Ramos (cell line): Measurements from ENCODE around the gene GRID1.

Source experiments
- in situ Hi-C: fragments of 300-500 bp; cut with MboI; formaldehyde crosslinking; loops from one replicate; pipeline ENCODE4 v1.14.3; 2022; ENCODE audit warnings: low sequenced_read_pairs; ENCODE audit not compliant: unreplicated experiment

Gene GRID1

DNA sequence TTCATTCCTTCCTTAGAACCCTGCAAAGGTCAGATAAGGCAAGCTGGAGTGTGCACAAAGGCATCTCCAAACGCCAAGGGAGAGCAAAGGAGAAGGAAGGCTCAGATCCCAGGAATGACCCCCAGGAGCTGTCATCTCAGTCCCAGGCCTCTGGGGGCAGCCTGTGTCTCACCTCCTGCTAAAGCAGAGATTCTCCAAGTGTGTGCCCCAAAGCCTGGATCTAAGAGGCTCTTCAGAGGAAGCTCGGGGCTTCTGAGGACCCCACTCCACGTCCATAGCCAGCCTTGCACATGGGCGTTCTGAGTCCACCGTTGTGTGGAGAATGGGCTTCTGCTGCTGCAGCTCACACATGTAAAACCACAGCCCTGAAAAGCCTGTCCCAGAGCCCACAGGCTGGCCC is 5.1 kb upstream of the GRID1 start:
- in situ Hi-C loops: no loop called here

DNA sequence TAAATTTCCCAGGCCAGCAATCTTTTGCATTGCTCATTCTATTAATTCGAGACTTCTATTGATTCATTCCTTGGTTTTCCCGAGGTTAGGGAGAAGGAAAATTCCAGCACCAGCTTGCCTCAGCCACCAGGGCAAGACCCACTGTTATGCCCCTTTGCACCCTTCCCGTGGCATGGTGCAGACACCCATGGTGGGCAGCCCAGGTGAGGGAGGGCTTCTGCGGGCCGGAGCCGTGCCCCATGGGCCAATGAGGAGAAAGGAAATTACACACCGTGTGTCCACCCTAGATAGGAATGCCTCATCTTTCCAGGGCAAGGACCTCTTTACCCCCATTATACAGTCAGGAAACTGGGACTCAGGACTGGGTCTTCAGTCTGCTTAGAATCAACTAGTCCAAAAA is 4.5 kb upstream of the GRID1 start:
- in situ Hi-C loops: no loop called here

DNA sequence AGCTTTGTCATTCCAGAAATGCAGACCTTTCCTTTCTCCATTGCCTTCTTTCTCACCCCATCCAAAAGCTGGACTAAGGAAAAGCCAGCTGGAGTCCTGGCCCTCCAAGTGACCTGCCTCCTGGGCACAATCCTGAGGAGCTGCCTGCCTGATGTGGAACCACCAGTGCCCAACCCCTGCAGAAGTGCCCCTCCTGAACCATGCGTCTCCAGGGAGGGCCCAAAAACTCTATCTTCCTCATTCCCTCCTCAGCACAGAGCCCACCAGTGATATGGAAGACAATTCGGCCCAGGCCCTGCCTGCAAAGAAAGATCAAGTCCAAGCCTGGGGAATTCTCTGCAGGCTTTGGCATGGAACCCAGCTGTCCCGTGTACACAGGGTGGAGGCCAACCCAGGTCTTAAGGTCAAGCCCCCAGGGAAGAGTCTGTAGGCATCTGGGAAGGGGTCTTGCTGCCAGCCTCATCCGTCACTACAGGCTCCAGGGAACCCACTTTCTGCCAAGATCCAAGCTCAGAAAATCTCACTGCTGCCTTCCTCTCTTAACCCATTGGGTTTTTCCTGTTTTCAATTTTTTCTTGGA is 3.5 kb upstream of the GRID1 start:
- in situ Hi-C loops: no loop called here

DNA sequence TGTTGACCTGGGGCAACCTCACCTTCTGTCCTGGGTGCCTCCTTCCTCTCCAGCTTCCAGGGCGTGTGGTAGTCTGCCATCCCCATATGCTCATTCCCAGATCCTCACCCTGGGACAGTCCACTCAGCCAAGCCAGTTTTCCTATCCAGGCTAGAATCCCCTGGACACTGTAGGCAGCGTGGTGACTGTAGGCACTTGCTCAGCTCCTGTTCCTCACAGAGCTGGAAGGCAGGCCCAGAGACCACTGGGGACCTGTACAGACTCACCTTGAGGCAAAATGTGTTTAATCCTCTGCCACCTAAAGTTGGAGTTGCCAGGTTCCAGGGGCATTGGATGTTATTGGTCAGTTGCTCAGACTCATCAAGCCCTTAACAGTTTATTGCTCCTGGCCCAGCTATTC is 2.4 kb upstream of the GRID1 start:
- in situ Hi-C loops: no loop called here

DNA sequence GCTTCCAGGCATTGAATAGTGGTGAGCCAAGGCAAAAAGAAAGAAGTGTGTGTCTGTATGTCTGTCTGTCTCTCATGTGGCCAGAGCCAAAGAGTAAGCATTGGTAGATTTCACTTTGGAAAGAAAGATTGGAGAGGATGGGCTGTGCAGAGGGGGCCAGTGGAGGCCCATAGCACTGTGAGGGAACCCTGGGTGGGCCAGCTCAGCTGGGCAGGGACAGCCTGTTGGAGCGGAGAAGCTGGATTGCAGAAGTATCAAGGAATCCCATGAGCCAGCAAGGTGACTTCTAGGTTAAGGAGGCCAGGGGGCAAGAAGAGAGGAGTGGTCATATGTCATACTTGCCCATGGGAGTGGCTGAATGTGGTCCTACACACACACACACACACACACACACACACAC is 1.5 kb upstream of the GRID1 start:
- in situ Hi-C loops: no loop called here

DNA sequence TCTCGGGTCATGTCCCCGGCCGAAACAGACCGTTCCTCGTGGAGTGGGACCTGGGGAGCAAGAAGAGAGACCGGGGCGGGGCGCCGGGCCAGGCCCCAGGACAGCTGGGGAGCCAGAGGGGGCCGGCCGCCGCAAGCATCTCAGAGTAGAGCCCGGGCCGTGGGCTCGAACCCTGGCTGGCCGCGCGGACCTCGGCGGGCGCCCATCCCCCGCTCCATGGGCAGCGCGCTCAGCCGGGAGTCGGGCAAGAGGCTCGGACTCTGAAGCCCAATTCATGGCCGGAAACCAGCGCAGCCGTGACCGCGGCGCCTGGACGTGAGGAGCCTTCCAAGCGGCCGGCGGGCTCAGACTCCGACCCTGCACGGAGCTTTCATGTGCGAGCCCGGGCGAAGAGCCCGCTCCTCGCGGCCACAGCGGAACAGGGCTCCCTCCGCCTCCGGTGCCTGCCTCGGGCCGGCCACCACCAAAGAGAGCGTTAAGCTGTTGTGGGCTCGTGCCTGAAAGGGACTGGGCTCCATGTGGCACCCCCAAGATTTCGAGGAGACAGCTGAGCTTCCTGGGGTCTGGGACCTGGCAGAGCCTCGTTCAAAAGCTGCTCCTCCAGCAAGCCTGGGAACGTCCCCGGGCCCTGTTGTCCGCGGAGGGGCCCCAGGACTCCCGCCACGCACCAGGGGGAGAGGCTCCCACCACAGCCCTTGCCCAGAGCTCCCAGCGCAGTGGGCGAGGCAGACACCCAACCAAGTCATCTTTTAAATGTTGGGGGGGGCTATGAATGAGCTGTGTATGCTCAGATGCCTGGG is 757 bp upstream of the GRID1 start:
- in situ Hi-C loops: no loop called here

DNA sequence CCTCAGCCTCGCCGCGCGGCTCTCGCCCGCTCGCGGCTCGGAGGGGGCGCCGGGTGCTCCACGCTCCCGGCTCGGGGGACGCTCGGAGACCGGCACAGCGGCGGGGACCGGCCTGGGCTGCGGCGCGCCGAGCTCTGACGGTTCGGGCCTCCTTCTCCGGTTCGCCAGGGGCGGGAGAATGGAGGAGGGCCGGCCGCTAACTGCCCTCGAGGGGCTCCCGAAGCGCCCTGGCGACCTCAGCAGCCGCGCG is 232 bp upstream of the GRID1 start:
- in situ Hi-C loops: no loop called here

DNA sequence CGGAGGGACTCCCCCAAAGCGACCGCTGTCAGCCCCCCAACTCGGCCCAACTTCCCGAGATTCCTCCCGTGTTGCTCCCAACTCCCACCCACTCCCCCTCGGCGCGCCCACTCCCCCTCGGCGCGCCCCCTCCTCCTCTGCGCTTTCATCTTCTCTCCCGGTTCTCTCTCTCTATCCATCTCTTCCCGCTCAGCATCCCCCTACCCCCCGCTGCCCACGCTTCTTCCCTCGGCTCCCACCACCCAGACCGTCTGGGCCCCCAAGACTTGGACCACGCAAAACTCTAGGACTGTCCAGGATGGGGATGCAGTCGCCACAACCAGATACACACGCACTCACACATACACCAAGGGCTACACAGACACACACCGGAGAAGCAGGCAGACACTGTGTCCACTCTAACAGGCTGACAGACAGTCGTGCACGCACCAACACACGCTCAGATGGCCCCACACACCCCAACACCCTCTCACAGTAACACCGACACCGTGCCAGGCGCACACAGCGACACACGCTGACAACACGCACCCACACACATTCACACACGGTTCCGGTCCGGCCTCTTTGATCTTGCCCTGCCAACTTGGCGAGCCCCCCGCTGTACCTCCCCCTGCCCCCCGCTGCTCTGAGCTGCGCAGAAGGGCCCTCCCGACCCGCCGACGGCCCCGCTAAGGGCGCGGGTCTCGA is 1.1 kb downstream of the GRID1 start:
- in situ Hi-C loops: no loop called here

DNA sequence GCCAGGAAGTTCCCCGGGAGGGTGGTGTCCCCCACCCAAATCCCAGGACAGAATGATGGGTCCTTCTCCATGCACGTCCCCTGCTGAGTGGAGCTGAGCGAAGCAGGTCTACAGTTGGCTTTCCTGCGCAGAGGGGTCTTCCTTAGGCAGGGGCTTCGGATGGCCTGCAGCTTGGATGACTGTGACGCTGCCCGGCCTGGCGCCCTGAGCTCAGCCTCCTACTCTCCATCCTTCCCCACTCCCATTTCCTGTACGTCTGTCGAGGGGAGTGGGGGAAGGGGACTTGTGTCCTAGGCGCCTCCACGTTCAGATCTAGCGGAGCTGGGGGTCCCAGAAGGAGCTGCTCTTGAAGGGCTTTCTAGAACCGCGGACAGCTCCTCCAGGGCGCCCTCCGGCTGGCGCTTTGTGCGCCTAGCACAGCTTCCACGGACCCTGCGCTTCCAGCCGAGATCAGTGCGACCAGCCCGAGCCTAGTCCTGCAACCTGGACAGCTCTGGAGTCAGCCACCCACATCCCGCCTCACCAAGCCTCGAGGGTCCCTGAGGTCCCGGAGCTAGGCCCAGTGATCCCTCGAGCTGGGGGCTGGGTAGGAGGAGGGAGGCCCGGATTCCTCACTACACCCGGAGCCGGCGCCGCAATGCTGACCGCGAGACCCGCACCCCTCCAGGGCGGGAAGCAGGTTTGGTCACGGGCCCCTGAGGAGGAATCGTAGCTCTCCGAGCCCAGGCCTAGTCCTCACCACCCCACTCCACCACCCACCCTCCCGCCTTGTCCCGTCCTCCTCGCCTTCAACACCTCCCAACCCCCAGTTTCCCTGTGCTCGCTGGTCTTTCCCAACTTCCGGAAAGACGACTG is 1.9 kb downstream of the GRID1 start:
- in situ Hi-C loops: no loop called here

DNA sequence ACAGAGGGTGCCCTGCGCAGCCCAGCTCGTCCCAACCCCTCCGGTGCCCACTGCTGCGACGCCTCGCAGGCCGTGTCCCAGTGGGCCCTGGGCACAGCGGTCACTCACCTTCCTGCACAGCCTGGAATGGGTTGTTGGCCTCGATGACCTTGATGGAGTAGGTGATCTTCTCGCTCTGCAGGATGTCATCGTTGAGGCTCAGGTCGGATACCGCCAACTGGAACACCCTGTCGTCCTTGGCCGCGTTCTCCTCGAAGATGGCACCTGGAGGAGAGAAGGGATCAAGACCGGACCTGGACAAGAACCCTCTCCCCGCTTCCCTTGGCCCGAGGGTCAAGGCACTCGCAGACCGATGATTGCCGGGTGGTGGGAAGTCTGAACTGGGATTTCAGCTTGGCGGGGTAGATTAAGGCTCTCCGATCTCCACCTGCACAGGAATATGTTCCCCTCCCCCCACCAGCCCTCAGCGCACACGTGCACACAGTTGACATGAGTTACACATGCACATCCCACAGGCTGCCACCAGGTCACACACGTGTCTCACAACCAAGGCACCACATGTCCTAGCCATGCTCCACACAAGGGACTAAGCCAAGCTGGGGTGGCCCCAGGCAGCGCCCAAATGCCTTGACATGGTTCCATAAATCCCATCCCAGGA is 2.6 kb downstream of the GRID1 start:
- in situ Hi-C loops: no loop called here

DNA sequence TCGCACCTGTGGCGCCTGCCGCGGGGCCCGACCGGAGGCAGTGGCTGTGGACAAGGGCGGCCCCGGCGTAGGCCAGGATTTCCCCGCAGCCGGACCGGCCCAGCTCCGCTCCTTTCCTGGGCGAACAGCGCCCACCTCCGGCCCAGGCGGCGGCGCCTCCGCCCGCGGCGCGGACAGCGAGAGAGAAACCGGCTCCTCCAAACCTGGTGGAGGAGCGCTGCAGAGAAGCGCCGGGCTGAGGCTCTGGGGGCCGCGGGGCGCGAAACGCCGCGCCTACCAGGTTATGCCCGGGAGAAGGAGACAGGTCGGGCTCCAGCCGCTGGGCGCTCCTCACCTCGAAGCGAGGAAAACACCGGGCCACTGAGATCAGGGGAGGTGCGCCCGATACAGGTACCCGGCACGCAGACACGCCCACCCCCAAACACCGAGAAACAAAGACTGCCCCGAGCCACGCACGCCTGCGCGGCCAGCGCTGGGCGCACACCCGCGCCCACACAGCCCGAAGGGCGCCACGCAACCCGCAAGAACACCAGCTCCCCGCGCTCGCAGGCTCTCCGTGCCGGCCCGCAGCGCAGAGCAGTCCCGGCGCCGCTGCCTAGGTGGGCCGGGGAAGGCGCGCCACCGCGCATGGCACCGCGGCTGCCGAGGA is 3.3 kb downstream of the GRID1 start:
- in situ Hi-C loops: no loop called here

DNA sequence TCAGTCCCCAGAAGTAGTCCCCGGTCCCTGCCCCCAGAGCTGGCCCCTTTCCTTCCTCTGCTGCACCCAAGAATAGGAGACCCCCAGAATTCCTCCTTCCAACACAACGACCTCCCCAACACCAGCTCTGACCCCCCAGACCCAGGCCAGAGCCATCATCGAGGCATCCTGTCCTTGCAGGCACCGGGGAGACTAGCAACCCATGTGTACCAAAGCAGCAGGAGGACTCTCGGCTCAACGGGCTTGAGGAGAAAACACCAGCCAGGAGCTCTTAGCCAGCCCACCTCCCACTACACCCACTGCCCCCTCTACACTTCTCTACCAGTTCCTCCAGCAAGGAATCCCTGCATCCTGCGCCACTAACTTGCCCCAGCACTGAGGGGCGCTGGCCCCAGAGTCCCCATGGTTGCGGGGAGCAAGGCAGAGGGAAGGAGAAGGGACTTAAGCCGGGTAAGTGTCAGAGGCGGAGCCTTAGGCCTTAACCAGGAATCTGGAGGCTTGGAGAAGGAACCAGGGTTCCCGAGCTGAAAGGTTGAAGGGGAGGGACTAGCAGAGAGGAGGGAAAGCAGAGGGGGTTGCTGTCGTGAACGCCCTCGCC is 3.9 kb downstream of the GRID1 start:
- in situ Hi-C loops: no loop called here

DNA sequence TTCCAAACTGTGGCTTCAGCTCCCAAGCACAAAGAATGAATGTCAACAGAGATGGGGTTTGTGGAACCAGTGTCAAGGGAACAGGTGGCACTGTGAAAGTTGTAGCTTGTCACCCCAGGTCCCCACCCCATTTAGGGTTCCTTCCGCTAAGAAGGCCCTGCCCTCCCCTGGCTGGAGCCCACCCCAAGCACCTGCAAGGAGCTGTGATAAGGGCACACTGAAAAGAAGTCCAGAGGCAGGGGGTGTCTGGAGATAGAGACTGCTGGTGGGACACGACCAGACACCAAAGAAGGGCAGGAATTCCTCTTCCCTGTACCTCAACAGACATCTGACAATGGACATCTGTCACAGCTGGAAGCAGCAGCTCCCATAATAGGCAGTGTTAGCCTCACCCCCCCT is 4.5 kb downstream of the GRID1 start:
- in situ Hi-C loops: no loop called here

DNA sequence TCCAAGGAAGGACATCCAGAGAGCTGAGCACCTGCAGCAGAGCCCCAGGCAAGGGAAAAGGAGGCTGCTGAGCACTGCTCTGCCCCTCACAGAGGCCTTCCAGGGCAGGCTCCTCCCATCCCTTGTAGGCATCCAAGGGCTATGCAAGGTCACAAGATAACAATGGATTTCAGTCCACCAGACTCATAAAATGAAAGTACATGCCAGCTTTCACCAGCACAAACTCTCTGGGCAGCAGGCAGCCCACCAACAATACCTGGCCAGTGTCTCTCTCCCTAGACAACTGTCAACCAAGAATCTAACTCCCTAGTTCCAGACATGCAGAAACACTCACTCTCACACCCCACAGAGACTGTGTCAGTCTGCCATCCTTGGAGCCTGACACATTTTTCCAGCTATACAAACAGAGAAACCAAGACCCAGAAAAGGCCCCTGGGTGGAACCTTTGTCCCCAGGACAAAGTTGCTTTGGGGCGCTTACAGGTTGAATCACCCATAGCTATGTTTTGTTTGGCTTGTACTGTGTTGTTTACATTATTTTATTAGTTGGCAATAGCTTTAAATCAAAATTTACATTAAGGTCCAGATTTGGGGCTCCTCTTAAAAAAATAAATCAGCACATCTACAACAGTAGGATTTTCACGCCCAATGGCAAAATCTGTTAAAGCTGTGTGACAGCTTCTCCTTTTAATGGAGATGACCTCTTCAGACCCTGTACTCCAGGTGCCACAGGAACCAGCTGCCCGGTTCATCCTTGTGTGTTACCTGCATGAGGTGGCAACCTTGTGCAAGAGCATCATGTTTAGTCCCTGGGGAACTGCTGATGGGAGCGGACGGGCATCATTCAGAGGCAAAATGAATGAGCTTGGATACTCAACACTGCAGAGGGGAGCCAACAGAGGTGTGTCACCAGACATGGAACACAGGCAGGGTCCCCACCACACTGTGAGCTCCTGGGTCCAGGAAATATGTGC is 5.2 kb downstream of the GRID1 start:
- in situ Hi-C loops: no loop called here

DNA sequence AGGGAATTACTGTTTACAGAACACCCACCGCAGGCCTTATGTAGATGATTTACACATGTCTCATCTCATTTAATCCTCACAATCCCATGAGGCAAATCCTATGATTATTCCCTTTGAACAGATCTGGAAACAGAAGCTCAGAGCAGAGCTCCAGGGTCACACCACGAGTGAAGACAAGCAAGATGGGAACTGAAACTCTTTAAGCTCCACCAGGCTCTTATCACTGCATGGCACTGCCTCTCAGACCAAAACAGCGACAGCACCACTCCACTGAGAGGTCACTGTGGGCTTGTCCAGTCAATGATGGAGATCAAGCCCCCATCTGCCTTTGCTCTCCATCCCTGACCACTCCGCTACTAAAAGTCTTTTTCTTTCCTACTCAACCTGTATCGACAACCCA is 5.9 kb downstream of the GRID1 start:
- in situ Hi-C loops: no loop called here

DNA sequence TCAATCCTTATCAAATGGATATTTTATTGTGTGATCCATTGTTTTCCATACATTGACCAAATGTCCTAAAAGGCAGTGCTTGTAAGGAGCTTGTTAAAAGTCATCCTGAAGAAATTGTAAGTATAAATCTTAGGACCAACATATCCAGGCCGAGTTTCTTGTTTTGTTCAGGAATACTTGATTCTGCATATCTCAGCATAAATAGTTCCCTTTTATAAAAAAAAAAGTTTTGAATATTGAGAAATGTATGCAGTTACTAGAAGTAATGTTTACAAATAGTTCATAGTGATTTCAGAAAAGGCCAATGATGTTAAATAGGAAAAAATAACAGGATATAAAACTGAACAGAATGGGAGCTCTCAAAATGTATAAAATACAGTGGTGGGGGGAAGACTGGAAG is 6.6 kb downstream of the GRID1 start:
- in situ Hi-C loops: no loop called here

DNA sequence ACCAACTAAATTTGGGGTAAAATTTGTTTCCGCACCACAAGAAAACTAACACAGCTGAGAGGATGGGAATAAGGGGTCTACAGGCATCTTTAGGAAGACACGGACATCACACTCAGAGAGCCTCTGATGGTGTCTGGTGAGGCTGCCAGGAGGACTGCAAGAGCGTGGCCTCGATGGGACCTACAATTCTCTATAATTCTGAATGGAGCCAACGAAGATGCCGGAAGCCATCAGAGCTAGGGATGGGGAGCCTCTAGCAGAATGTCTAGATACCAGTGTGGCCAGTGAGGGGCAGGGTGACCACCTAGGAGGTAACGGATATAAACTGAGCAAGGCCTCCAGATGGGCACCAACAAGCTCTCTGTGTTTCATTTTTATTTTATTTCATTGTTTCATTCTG is 7.5 kb downstream of the GRID1 start:
- in situ Hi-C loops: no loop called here

DNA sequence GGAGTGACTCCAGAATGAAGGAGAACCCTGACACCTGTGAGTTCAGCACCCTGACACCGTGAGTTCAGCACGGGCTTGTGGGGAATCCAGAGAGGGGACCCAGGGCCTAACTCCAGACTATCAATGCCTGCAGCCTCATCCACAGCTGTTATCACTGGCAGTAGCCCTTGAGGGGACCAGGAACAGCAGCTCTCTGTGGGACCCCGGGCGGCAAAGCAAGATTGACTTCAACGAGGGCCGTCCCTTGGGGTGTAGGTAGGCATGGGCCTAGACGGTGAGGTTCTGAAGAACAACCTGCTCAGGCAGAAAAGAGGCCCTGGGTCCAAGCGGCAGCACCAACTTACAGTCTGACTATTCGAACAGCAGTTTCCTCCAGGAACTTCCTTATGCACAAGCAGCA is 8.9 kb downstream of the GRID1 start:
- in situ Hi-C loops: no loop called here

DNA sequence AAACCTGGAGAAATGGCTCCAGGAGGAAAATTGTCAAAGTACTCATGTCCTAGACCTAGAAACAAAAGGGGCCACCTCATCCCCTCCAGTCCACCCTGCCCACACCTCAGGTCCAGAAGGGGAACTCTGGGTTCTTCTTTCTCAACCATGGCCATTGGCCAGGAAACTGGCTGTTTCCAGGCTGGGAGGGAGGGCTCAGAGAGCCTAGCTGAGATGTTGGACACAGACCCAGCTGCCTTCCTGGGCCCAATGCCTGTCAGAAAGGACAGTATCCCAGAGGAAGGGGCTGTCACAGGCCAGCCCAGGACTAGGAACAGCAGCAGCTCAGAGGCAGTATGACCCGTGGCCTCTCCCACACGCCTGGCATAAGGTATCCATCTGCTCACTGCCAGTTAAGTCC is 9.6 kb downstream of the GRID1 start:
- in situ Hi-C loops: no loop called here
